ENCODE data around the gene ITIH3. TPM values are rescaled to one million over a fixed set of nuclear protein-coding genes. Genes with fewer than 3 reads are reported as not detected.

The ITIH3 gene
- total RNA-seq, 1 experiment from 2014 or later = not detected

DNA sequence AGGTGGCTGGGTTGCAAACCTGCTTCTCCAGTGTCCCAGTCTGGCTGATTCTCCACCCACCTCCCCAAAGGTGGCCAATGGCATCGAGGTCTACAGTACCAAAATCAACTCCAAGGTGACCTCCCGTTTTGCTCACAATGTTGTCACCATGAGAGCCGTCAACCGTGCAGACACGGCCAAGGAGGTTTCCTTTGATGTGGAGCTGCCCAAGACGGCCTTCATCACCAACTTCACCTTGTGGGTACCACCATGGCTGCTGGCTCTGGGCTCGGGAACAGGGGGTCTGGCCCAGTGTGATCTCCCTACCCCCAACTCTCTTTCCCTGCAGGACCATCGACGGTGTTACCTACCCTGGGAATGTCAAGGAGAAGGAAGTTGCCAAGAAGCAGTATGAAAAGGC lies 1.8 kb downstream of the ITIH3 start:
- Mint-ChIP-seq H3K4me3 (ENCODE audit: unreplicated experiment) (no peak overlapping the region), H3K36me3 (ENCODE audit: insufficient read depth, unreplicated experiment) (no peaks in the 10 kb centered on the region), H3K27ac (ENCODE audit: low read depth, unreplicated experiment) (no peak overlapping the region), H3K27me3 (ENCODE audit: insufficient read depth, unreplicated experiment) (no peaks in the 10 kb centered on the region), H3K4me1 (ENCODE audit: insufficient read depth, unreplicated experiment) (peaks cover 23% of the 10 kb centered on the region), H3K9me3 (ENCODE audit: unreplicated experiment) (no peaks in the 10 kb centered on the region)
- ChIA-PET POLR2A (interaction anchor here (1.2 kb wide), 1 partner anchor 25 kb away, joined by 3 read pairs; the partner anchor contains the start of gene NEK4), CTCF (interaction anchor here (0.6 kb wide), 1 partner anchor 1279 kb away, joined by 4 read pairs; no protein-coding TSS in a partner anchor)
- no peak for TF ChIP-seq CTCF (IDR thresholded peaks at IDR 0.05; ENCODE audit: unreplicated experiment)
- no TSS peak for BruUV-seq (replicated peaks)
- intact Hi-C loops (cut with micrococcal nuclease) = no loop called here
- DNase-seq (ENCODE audit: unreplicated experiment) = no peak

- CTCF ChIA-PET = interaction anchor here (0.7 to 1.9 kb wide), 12 partner anchors 9 to 97 kb away, joined by 3 to 9 read pairs (median 4); no protein-coding TSS in a partner anchor
- Mint-ChIP-seq H3K27me3 (ENCODE audit: insufficient read depth, unreplicated experiment) (no peaks in the 10 kb centered on the region), H3K4me1 (ENCODE audit: insufficient read depth, unreplicated experiment) (peaks cover 26% of the 10 kb centered on the region), H3K9me3 (ENCODE audit: unreplicated experiment) (no peaks in the 10 kb centered on the region), H3K4me3 (ENCODE audit: unreplicated experiment) (no peak overlapping the region), H3K27ac (ENCODE audit: low read depth, unreplicated experiment) (no peak overlapping the region), H3K36me3 (ENCODE audit: insufficient read depth, unreplicated experiment) (no peaks in the 10 kb centered on the region)
- POLR2A ChIA-PET = no interaction called here
- no peak for DNase-seq (ENCODE audit: unreplicated experiment)
- intact Hi-C loops (cut with micrococcal nuclease) = no loop called here
- no peak for TF ChIP-seq CTCF (IDR thresholded peaks at IDR 0.05; ENCODE audit: unreplicated experiment)
- BruUV-seq (replicated peaks) = no TSS peak
These were observed 3.9 kb downstream of the ITIH3 start for GRCh38 chr3:52798376-52798977.

DNA sequence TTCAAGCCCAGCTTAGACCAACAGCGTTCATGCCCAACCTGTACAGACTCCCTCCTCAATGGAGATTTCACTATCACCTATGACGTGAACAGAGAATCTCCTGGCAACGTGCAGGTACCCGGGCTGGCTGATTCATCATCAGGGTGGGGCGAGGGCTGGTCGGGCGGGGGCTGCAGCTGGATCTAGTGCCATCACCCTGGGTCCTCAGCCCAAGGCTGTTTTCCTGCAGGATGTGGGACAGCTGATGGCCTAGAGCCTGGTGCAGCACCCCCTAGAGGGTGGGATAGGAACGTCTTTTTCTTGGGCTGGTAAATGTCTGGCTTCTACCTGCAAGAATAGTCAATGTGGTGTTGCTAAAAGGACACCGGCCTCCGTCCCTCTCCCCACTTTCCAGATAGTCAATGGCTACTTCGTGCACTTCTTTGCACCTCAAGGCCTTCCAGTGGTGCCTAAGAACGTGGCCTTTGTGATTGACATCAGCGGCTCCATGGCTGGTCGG lies 4.4 kb downstream of the ITIH3 start:
- intact Hi-C loops (cut with micrococcal nuclease) = no loop called here
- peak; percentile 68 for DNase-seq (ENCODE audit: unreplicated experiment)
- no TSS peak for BruUV-seq (replicated peaks)

More for the DNA sequence above, 4.4 kb downstream of the ITIH3 start:
- ChIA-PET POLR2A (no interaction called here), CTCF (interaction anchor here (0.7 to 1.9 kb wide), 17 partner anchors 10 to 273 kb away, joined by 3 to 9 read pairs (median 4); no protein-coding TSS in a partner anchor)
- H3K27me3 Mint-ChIP-seq (ENCODE audit: insufficient read depth, unreplicated experiment) = no peaks in the 10 kb centered on the region
- no peak overlapping the region for H3K4me3 Mint-ChIP-seq (ENCODE audit: unreplicated experiment)
- TF ChIP-seq CTCF (IDR thresholded peaks at IDR 0.05; ENCODE audit: unreplicated experiment) = peak; percentile 50
- no peaks in the 10 kb centered on the region for H3K9me3 Mint-ChIP-seq (ENCODE audit: unreplicated experiment)
- peaks cover 24% of the 10 kb centered on the region for H3K4me1 Mint-ChIP-seq (ENCODE audit: insufficient read depth, unreplicated experiment)
- no peak overlapping the region for H3K27ac Mint-ChIP-seq (ENCODE audit: low read depth, unreplicated experiment)
- no peaks in the 10 kb centered on the region for H3K36me3 Mint-ChIP-seq (ENCODE audit: insufficient read depth, unreplicated experiment)

Measured in MCF 10A (cell line).